Caki2 (cell line): ENCODE data around the gene APOA4. TPM values are rescaled to one million over a fixed set of nuclear protein-coding genes. Genes with fewer than 3 reads are reported as not detected.

ENCODE experiments used
- DNase-seq: peaks from one replicate; pipeline ENCODE4 v3.0.0-alpha.2; 2015; ENCODE audit warnings: low read depth
- in situ Hi-C: cut with HindIII; loops from 2 replicates; pipeline ENCODE4 v1.10.0; 2016; ENCODE audit warnings: low sequenced_read_pairs, low pct_unique_long_range_greater_than_20kb, mixed read lengths
- total RNA-seq: library from RNA; depleted of rRNA; stranded (reverse); fragments of >200 nt; shearing (Covaris generic); gene quantifications from 2 replicates; pipeline ENCODE4 v1.2.3, GENCODE V29; 2014; ENCODE audit warnings: low replicate concordance

APOA4 gene
- total RNA-seq, 1 experiment from 2014 or later: not detected

DNA sequence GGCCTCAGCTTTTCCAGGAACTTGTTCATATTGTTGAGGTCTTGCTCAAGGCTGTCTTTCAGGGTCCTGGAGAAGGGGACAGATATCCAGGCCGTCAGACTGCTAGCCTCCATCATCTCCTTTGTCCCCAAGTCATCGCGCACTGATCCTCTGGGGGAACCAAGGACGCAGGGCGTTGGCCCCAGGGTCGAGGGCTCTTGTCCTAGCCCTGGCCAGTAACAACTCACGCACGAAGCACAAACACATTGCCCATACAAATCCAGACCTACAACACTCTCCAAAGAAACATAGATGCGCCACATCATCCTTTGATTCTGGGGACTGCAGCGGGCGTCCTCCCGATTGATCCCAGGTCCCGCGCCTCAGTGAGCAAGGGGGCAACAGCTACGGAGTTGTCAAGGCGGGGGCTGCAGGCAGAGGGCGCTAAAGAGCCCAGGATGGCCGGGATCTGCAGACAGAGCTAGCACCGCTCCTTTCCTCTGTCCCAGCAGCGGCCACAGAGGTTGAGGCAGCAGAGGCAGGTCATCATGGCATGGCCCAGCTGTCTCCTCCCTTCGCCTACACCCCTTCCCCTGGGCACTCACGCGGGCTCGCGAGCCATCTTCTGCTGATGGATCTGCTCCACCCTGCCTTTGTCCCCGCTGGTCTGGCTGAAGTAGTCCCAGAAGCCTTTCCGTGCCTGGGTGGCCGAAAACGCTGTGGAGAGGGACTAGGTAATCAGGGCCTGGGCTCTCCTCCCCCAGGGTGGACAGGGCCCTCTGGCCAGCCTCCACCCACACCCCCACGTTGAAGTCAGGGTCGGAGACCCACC is 31.9 kb downstream of the APOA4 start:
- in situ Hi-C loops: no loop called here
- no peak for DNase-seq

DNA sequence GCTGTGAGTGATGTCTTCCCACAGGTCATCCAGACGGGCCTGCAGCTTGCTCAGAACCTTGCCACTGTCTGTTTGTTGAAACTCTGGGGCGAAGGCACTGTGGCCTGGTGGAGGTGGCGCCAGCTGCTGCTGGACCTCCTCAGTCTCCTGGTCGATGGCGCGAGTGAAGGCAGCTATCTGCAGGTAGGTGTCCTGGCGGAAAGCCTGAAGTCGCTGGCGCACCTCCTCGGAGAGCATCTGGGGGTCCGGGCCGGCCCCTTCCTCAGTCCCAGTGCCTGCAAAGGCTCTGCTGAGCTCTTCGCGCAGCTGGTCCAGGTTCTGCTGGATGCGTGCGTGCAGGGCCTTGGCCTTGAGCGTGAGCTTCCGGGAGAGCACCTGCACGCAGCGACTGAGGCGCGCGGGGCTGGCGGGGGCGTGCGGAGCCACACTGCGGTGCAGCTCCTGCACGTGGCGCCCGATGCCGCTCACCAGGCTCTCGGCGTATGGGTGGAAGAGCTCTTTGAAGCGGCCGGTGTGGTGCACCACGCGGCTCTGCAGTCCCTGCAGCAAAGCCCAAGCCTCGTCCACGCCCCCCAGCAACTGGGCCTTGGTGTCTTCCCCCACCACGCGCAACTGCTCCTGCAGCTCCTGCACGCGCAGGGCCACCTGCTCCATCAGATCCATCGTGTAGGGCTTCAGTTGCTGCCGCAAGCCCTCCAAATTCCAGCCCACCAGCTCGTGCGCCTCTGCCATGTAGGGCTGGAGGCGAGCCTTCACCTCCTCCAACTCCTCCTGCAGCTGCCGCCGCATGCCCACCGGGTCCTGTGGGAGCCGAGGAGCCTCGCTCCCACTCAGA is 32.7 kb downstream of the APOA4 start:
- in situ Hi-C loops: no loop called here
- DNase-seq: no peak

DNA sequence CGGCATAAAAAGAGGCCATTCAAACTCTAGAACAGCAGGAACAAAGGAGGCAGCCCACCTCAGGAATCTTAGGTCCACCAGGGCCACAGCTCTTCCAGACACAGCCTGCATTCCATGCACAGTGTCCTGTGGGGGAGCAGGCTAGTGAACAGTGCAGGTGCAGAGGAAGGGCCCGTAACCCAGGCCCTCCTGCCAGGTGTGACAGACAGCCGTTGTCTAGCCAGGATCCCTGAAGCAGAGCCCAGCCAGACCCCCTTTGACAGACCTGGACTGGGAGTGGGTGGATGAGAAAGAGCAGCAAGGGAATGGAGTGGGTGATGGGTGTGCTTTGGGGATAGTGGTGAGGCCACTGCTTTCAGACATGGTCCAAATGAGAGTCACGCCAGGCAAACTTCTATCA is 34.1 kb downstream of the APOA4 start:
- DNase-seq: no peak
- in situ Hi-C loops: no loop called here

GRCh38 chr11:116788534-116788933 is 34.6 kb downstream of the APOA4 start:
- no peak for DNase-seq
- in situ Hi-C loops: no loop called here

GRCh38 chr11:116787786-116788486 is 35.2 kb downstream of the APOA4 start, which contains the start of gene ZPR1:
Gene ZPR1, minus strand, starts transcription at chr11:116788023. Its CDS starts 33 bp downstream, at chr11:116787990.
- peak; percentile 58 for DNase-seq
- in situ Hi-C loops: no loop called here

DNA sequence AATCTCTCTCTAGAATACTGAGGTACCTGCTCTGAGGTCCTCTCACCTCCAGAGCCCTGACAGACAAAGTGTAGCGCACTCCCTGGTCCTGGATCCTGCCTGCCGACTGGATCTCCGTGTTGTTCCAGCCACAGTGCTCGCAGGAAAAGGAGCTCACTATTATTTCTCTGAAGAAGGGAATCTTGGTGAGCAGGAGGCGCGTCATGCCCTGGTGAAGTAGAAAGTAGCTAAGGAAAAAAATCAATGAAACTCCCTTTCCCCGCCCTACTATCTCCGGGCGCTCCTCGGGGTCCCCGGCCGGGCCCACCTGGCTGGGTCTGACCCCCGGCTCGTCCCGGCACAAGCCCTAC is 35.7 kb downstream of the APOA4 start:
- in situ Hi-C loops: no loop called here
- DNase-seq: no peak

DNA sequence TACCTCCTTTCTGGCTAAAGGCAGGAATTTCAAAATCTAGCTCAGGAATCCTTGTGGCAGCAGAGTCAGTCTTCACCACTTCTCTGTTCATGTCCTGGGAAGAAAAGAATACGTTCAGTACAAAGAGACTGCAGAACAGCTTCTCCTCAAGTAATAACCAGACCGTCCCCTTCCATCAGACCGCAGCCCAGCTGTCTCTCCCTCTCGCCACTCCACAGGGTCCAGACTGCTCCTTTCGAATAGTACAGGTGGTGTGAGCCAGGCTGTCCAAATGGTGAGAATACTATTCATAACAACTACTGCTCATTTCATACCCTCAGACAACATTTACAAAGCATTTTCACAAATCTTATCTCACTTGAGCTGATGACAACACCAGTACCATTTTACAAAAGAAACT is 36.1 kb downstream of the APOA4 start:
- no peak for DNase-seq
- in situ Hi-C loops: no loop called here

- DNase-seq: no peak
- in situ Hi-C loops: no loop called here
Observed at GRCh38 chr11:116786326-116786725, 36.8 kb downstream of the APOA4 start.

- no peak for DNase-seq
- in situ Hi-C loops: no loop called here
Observed at GRCh38 chr11:116782728-116783127, 40.4 kb downstream of the APOA4 start.

GRCh38 chr11:116778556-116778955 is 44.5 kb downstream of the APOA4 start:
- no peak for DNase-seq
- in situ Hi-C loops: no loop called here

- no peak for DNase-seq
- in situ Hi-C loops: no loop called here
Observed at GRCh38 chr11:116777056-116777455, 46.0 kb downstream of the APOA4 start.

DNA sequence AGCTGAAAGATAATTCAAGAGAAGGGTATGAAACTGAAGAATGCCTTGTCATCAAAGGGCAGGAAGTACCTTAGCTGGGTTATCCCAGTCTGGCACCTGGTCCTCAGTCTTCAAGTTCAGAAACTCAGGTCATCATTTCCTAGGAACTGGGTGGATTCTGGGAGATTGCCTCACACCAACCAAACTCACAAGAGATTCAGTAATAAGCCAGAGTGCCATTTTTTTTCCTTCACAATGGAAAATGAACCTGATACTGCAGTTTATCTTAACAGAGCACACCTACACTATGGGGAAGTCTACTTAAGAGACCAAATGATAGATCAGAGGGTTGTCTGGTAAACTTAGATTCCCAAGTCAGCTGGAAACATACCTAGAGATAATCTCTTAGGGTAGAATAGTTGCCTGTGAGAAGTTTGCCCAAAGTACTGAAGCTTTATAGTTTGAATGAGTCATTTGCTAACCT is 46.6 kb downstream of the APOA4 start:
- in situ Hi-C loops: no loop called here

GRCh38 chr11:116775975-116776374 is 47.1 kb downstream of the APOA4 start:
- in situ Hi-C loops: no loop called here
- no peak for DNase-seq

More for the DNA sequence above, 46.6 kb downstream of the APOA4 start:
- no peak for DNase-seq

GRCh38 chr11:116774661-116775060 is 48.4 kb downstream of the APOA4 start:
- in situ Hi-C loops: no loop called here
- no peak for DNase-seq

- DNase-seq: peak; percentile 23
- in situ Hi-C loops: no loop called here
Observed at GRCh38 chr11:116773203-116774097, 49.7 kb downstream of the APOA4 start.

GRCh38 chr11:116772443-116773202 is 50.5 kb downstream of the APOA4 start, which contains the start of gene BUD13:
Gene BUD13, minus strand, starts transcription at chr11:116772987. Its CDS starts 23 bp downstream, at chr11:116772964.
- in situ Hi-C loops: no loop called here
- DNase-seq: peak; percentile 80

DNA sequence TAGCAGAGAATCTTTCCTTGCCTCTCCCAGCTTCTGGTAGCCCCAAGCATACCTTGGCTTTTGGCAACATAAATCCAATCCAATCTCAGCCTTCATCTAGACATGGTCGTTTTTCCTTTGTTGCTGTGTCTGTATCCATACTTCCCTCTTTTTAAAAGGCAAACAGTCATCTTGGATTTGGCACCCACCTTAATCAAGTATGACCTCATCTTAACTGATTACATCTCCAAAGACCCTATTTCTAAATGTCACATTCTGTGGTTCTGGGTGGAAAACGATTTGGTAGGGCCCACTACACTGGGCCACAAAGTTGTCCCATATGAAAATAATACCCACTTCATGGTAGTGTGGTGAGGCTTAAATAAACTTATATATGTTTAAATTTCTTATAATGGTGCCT is 51.2 kb downstream of the APOA4 start:
- in situ Hi-C loops: no loop called here
- no peak for DNase-seq
